Measurements from ENCODE around the gene XIST.
"Not testable (repeated sequence)": the region's sequence is repeated elsewhere in the genome, so short reads cannot be mapped to it uniquely, and the experiment has no call there.

XIST gene

DNA sequence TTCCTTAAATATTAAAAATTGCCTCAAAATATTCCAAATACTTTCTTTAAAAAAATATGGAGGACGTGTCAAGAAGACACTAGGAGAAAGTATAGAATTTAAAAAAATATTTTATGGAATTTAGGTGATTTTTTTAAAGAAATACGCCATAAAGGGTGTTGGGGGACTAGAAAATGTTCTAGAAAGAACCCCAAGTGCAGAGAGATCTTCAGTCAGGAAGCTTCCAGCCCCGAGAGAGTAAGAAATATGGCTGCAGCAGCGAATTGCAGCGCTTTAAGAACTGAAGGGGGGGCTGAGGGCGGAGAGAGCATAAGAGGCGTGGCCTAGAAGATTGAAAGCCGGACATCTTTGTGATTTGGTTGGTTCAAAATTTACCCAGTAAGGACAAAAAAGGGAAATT, at the start of gene XIST:
XIST (minus strand) TSS at position 248 of the 400 bp plus-strand sequence.
- DNase-seq (ENCODE audit: low read depth): no peak
- H3K4me3 ChIP-seq (ENCODE audit: low read length): no peak within 1 kb of the TSS

DNA sequence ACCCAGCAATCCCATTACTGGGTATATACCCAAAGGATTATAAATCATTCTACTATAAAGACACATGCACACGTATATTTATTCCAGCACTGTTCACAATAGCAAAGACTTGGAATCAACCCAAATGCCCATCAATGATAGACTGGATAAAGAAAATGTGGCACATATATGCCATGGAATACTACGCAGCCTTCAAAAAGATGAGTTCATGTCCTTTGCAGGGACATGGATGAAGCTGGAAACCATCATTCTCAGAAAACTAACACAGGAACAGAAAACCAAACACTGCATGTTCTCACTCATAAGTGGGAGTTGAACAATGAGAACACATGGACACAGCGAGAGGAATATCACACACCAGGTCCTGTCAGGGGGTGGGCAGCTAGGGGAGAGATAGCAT, 45.8 kb upstream of the XIST start:
- not testable (repeated sequence) for DNase-seq (ENCODE audit: low read depth)

More for the DNA sequence above, at the start of gene XIST:
- TF ChIP-seq CTCF (conservative IDR thresholded peaks at IDR 0.05; ENCODE audit: low read length): no peak

DNA sequence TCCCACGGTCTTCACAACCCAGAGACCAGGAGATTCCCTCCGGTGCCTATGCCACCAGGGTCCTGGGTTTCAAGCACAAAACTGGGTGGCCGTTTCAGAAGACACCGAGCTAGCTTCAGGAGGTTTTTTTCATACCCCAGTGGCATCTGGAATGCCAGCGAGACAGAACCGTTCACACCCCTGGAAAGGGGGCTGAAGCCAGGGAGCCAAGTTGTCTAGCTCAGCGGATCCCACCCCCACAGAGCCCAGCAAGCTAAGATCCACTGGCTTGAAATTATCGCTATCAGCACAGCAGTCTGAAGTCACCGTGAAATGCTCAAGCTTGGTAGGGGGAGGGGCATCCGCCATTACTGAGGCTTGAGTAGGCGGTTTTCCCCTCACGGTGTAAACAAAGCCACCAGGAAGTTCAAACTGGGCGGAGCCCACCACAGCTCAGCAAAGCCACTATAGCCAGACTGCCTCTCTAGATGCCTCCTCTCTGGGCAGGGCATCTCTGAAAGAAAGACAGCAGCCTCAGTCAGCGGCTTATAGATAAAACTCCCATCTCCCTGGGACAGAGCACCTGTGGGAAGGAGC, 40.1 kb upstream of the XIST start:
- not testable (repeated sequence) for H3K4me3 ChIP-seq (ENCODE audit: low read length); DNase-seq (ENCODE audit: low read depth)

More for the DNA sequence above, 45.8 kb upstream of the XIST start:
- H3K4me3 ChIP-seq (ENCODE audit: low read length): not testable (repeated sequence)

DNA sequence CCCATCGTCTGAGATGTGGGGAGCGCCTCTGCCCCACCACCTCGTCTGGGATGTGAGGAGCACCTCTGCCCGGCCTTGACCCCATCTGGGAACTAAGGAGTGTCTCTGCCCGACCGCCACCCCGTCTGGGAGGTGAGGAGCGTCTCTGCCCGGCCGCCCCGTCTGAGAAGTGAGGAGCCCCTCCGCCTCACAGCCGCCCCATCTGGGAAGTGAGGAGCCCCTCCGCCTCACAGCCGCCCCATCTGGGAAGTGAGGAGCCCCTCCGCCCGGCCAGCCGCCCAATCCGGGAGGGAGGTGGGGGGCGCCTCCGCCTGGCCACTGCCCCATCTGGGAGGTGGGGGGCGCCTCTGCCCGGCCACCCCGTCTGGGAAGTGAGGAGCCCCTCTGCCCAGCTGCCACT, 29.7 kb upstream of the XIST start:
- not testable (repeated sequence) for DNase-seq (ENCODE audit: low read depth); H3K4me3 ChIP-seq (ENCODE audit: low read length)

GRCh38 chrX:73877687-73878086, 25.2 kb upstream of the XIST start:
- TF ChIP-seq CTCF (conservative IDR thresholded peaks at IDR 0.05; ENCODE audit: low read length): no peak
- H3K4me3 ChIP-seq (ENCODE audit: low read length): no peak overlapping the region
- DNase-seq (ENCODE audit: low read depth): no peak

- no peak for TF ChIP-seq CTCF (conservative IDR thresholded peaks at IDR 0.05; ENCODE audit: low read length)
- no peak overlapping the region for H3K4me3 ChIP-seq (ENCODE audit: low read length)
- DNase-seq (ENCODE audit: low read depth): no peak
These were observed 24.4 kb upstream of the XIST start for GRCh38 chrX:73876911-73877310.

GRCh38 chrX:73868916-73869315, 16.4 kb upstream of the XIST start:
- TF ChIP-seq CTCF (conservative IDR thresholded peaks at IDR 0.05; ENCODE audit: low read length): no peak
- no peak for DNase-seq (ENCODE audit: low read depth)
- no peak overlapping the region for H3K4me3 ChIP-seq (ENCODE audit: low read length)

- no peak overlapping the region for H3K4me3 ChIP-seq (ENCODE audit: low read length)
- DNase-seq (ENCODE audit: low read depth): no peak
- no peak for TF ChIP-seq CTCF (conservative IDR thresholded peaks at IDR 0.05; ENCODE audit: low read length)
These were observed 14.6 kb upstream of the XIST start for GRCh38 chrX:73867144-73867543.

DNA sequence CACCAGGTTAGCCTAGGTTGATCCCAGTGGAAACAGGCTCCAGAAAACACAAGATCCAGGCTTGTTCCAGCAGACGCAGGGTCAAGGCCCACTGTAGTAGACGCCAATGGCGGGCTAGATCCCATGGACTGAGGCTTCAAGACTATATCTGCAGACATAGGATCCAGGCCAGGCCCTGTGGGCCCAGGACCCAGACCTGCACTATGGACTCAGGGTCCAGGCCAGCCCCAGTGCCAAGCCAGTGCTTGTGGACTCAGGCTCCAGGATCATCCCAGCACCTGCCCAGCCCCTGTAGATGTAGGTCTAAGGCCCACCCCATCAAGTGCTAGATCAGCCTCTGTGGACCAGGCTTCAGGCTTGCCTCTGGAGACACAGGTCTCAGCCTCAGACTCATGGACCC, 11.3 kb upstream of the XIST start:
- TF ChIP-seq CTCF (conservative IDR thresholded peaks at IDR 0.05; ENCODE audit: low read length): no peak
- no peak overlapping the region for H3K4me3 ChIP-seq (ENCODE audit: low read length)
- no peak for DNase-seq (ENCODE audit: low read depth)
